ENCODE measurements around the gene AFAP1. TPM values are rescaled to one million over a fixed set of nuclear protein-coding genes. Genes with fewer than 3 reads are reported as not detected.

The AFAP1 gene
- total and polyA plus RNA-seq, 2 donors from 2014 or later: 2.6 to 26.3 TPM

- peaks cover 2 to 12% (median 9%) of the 10 kb centered on the region in 3 donors for H3K4me1 ChIP-seq (ENCODE audit: control insufficient read depth in 2 of 3, insufficient read depth in 2 of 3, low read depth in 1 of 3, low read length in 3 of 3)
- intact Hi-C loops (cut with DNase I): loop anchor here (10.0 kb wide), 1 partner anchor 183 kb away; no protein-coding TSS in a partner anchor
- no peaks in the 10 kb centered on the region for H3K36me3 ChIP-seq (ENCODE audit: control insufficient read depth in 2 of 3, insufficient read depth in 3 of 3, low read length in 3 of 3)
- no peaks in the 10 kb centered on the region for H3K9me3 ChIP-seq (ENCODE audit: control insufficient read depth in 2 of 3, insufficient read depth in 1 of 3, low read length in 3 of 3)
- DNase-seq (peak in 4 of 5 donors; percentile 78 to 86 (median 84)), FAIRE-seq (no peak)
- TF ChIP-seq CTCF (IDR thresholded peaks at IDR 0.05; ENCODE audit: borderline replicate concordance, extremely low read depth, insufficient read depth): peak; percentile 90
- H3K9ac ChIP-seq (ENCODE audit: low read length in 3 of 3): no peak overlapping the region
- no peaks in the 10 kb centered on the region for H3K27me3 ChIP-seq (ENCODE audit: control insufficient read depth, insufficient read depth, low read length)
- H3K27ac ChIP-seq (ENCODE audit: low read depth in 2 of 2, low read length in 2 of 2): no peak overlapping the region
- no peak overlapping the region for H3K4me3 ChIP-seq (ENCODE audit: low read length in 3 of 3)
These were observed 47.7 kb upstream of the AFAP1 start for GRCh38 chr4:7987148-7987989.

GRCh38 chr4:7985891-7986441 is 46.3 kb upstream of the AFAP1 start:
- no peak for TF ChIP-seq CTCF (IDR thresholded peaks at IDR 0.05; ENCODE audit: borderline replicate concordance, extremely low read depth, insufficient read depth)
- no peak overlapping the region for H3K4me3 ChIP-seq (ENCODE audit: low read length in 3 of 3)
- no peaks in the 10 kb centered on the region for H3K9me3 ChIP-seq (ENCODE audit: control insufficient read depth in 2 of 3, insufficient read depth in 1 of 3, low read length in 3 of 3)
- H3K4me1 ChIP-seq (ENCODE audit: control insufficient read depth in 2 of 3, insufficient read depth in 2 of 3, low read depth in 1 of 3, low read length in 3 of 3): peaks cover 2 to 12% (median 9%) of the 10 kb centered on the region in 3 donors
- H3K36me3 ChIP-seq (ENCODE audit: control insufficient read depth in 2 of 3, insufficient read depth in 3 of 3, low read length in 3 of 3): no peaks in the 10 kb centered on the region
- no peak overlapping the region for H3K9ac ChIP-seq (ENCODE audit: low read length in 3 of 3)
- FAIRE-seq (no peak), DNase-seq (peak in 4 of 5 donors; percentile 74 to 80 (median 78))
- no peak overlapping the region for H3K27ac ChIP-seq (ENCODE audit: low read depth in 2 of 2, low read length in 2 of 2)
- no peaks in the 10 kb centered on the region for H3K27me3 ChIP-seq (ENCODE audit: control insufficient read depth, insufficient read depth, low read length)
- intact Hi-C loops (cut with DNase I): loop anchor here (10.0 kb wide), 1 partner anchor 181 kb away; no protein-coding TSS in a partner anchor

GRCh38 chr4:7985072-7985471 is 45.4 kb upstream of the AFAP1 start:
- Histone ChIP-seq H3K27me3 (ENCODE audit: control insufficient read depth, insufficient read depth, low read length) (no peaks in the 10 kb centered on the region), H3K9me3 (ENCODE audit: control insufficient read depth in 2 of 3, insufficient read depth in 1 of 3, low read length in 3 of 3) (no peaks in the 10 kb centered on the region), H3K27ac (ENCODE audit: low read depth in 2 of 2, low read length in 2 of 2) (no peak overlapping the region), H3K4me3 (ENCODE audit: low read length in 3 of 3) (no peak overlapping the region), H3K9ac (ENCODE audit: low read length in 3 of 3) (no peak overlapping the region), H3K4me1 (ENCODE audit: control insufficient read depth in 2 of 3, insufficient read depth in 2 of 3, low read depth in 1 of 3, low read length in 3 of 3) (peaks cover 2 to 12% (median 9%) of the 10 kb centered on the region in 3 donors), H3K36me3 (ENCODE audit: control insufficient read depth in 2 of 3, insufficient read depth in 3 of 3, low read length in 3 of 3) (no peaks in the 10 kb centered on the region)
- intact Hi-C loops (cut with DNase I): loop anchor here (10.0 kb wide), 1 partner anchor 180 kb away; no protein-coding TSS in a partner anchor
- DNase-seq (no peak), FAIRE-seq (no peak)
- TF ChIP-seq CTCF (IDR thresholded peaks at IDR 0.05; ENCODE audit: borderline replicate concordance, extremely low read depth, insufficient read depth): no peak

Measured in kidney (tissue), 14 donors.